ENCODE measurements around the gene CEP41. TPM values are rescaled to one million over a fixed set of nuclear protein-coding genes. Genes with fewer than 3 reads are reported as not detected.

Gene CEP41
- total and polyA plus RNA-seq, 10 of the 15 experiments (the other 5 are each of a cell fraction or from before 2014, with no cell fraction given) = 11.4 to 43.0 (median 24.7) TPM

GRCh38 chr7:130440527-130441365 lies at the start of gene CEP41 (continued):
- 0 out of 2 replicates have a peak, but pooled peaks have one; percentile 31 for TF ChIP-seq ZBTB11 (CRISPR knock-in tag; IDR thresholded peaks at IDR 0.05)
- peak; percentile 53; the same call in 1 of the 2 replicates for TF ChIP-seq RELB (IDR thresholded peaks at IDR 0.05; ENCODE audit: low read depth)
- peak; percentile 60 for TF ChIP-seq PBX3 (IDR thresholded peaks at IDR 0.05; ENCODE audit: insufficient replicate concordance, low read depth, low read length)
- peak; percentile 83; the same call in 1 of the 2 replicates for TF ChIP-seq SIN3A (IDR thresholded peaks at IDR 0.05; ENCODE audit: low read depth, low read length)
- no peak for TF ChIP-seq ZNF384 (IDR thresholded peaks at IDR 0.05; ENCODE audit: borderline replicate concordance, low read depth, low read length)
- peak; percentile 62 for TF ChIP-seq POLR2A (IDR thresholded peaks at IDR 0.05; ENCODE audit: low read depth, low read length)
- peak; percentile 78 for TF ChIP-seq CHD2 (IDR thresholded peaks at IDR 0.05; ENCODE audit: borderline replicate concordance, low read depth, low read length)
- no peak for TF ChIP-seq ZZZ3 (IDR thresholded peaks at IDR 0.05; ENCODE audit: control insufficient read depth, insufficient read length, low read depth)
- peak; percentile 82 for TF ChIP-seq GABPA (IDR thresholded peaks at IDR 0.05; ENCODE audit: low read depth)
- peak; percentile 41 for TF ChIP-seq FOS (IDR thresholded peaks at IDR 0.05; ENCODE audit: borderline replicate concordance, extremely low read depth, insufficient read length)
- 0 out of 2 replicates have a peak, but pooled peaks have one; percentile 29 for TF ChIP-seq MAX (IDR thresholded peaks at IDR 0.05; ENCODE audit: low read depth, low read length)

All from GM12878 (cell line).